PFSK-1 (cell line): ENCODE measurements around the gene REP15.

Source experiments
- POLR2AphosphoS5 ChIP-seq: IDR thresholded peaks from 2 replicates; pipeline ENCODE4 v1.6.1; 2012; ENCODE audit warnings: low read depth, mild to moderate bottlenecking, control low read depth, low read length, moderate library complexity
- SIN3A ChIP-seq: IDR thresholded peaks from 2 replicates; pipeline ENCODE4 v1.6.1; 2012; ENCODE audit warnings: mild to moderate bottlenecking, low read length, moderate library complexity, borderline replicate concordance; ENCODE audit not compliant: insufficient read depth
- TAF1 ChIP-seq: IDR thresholded peaks from 2 replicates; pipeline ENCODE4 v1.6.1; 2012; ENCODE audit warnings: low read length, control low read depth, borderline replicate concordance; ENCODE audit not compliant: insufficient read depth

DNA sequence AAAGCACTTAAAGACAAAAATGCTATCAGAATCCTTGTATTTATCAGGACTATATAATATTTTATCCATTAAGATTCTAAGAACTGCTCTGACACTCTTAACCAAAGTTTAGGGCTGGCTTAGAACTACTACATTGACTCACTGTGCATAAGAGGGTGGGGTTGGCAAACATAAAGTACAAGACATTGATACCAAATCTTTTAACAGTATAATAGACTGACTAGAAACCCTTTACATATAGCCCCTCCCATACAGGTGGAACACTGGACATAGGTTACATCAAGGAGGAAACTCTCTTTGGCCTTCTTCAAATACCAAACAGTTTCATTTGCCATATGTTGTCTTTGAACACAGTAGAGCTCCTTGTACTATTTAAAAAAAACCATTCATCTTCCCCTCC lies 15.6 kb upstream of the REP15 start:
- no peak for TF ChIP-seq SIN3A
- TF ChIP-seq POLR2AphosphoS5 = no peak
- no peak for TF ChIP-seq TAF1
